Measurements from ENCODE around the gene PEAK3. TPM values are rescaled to one million over a fixed set of nuclear protein-coding genes. Genes with fewer than 3 reads are reported as not detected.

Gene PEAK3
- polyA plus RNA-seq, 1 of the 3 experiments (the other 2 are of a cell fraction) = not detected

- Histone ChIP-seq H3K27ac (ENCODE audit: low read depth in 2 of 2, low read length in 1 of 2) (no peak overlapping the region), H3K9me2 (no peaks in the 10 kb centered on the region), H3K4me1 (ENCODE audit: control insufficient read depth in 1 of 2, insufficient read depth in 2 of 2, low read depth in 1 of 2, low read length in 1 of 2) (peaks cover 0 to 12% of the 10 kb centered on the region in 2 experiments; a peak in 1 of 4 replicates), H3K9ac (no peak overlapping the region), H3K4me2 (no peak overlapping the region), H3K9me3 (no peaks in the 10 kb centered on the region), H3K36me3 (replicated peaks in 1 of 2; ENCODE audit: control insufficient read depth in 1 of 2, insufficient read depth in 2 of 2, low read length in 1 of 2) (no peaks in the 10 kb centered on the region), H3K27me3 (ENCODE audit: insufficient read depth) (peaks cover 30% of the 10 kb centered on the region), H4K20me1 (ENCODE audit: insufficient read depth) (peaks cover 10% of the 10 kb centered on the region; the same call in 1 of the 2 replicates), H3K4me3 (ENCODE audit: low read depth in 2 of 2, low read length in 1 of 2) (no peak overlapping the region), H3F3A (replicated peaks; ENCODE audit: insufficient read depth) (peaks cover 6% of the 10 kb centered on the region), H2AFZ (ENCODE audit: low read depth) (no peak overlapping the region), H3K79me2 (ENCODE audit: insufficient read depth) (no peaks in the 10 kb centered on the region)
- ChIA-PET POLR2A (interaction anchor here (0.7 to 1.0 kb wide), 2 partner anchors 16 to 237 kb away, joined by 3 read pairs; no protein-coding TSS in a partner anchor), CTCF (interaction anchor here (1.9 to 3.2 kb wide), 5 partner anchors 10 to 29 kb away, joined by 5 to 33 read pairs (median 15); no protein-coding TSS in a partner anchor)
- 47% methylated on average over 20 of the region's 20 CpGs for WGBS (ENCODE audit: low lambda C conversion rate)
- no peak for DNase-seq
- no peak for TF ChIP-seq EZH2phosphoT487 (IDR thresholded peaks at IDR 0.05; ENCODE audit: borderline replicate concordance, low read depth)
- no peak for TF ChIP-seq MAX (IDR thresholded peaks at IDR 0.05; ENCODE audit: low read depth)
- no peak for TF ChIP-seq ELF1 (IDR thresholded peaks at IDR 0.05)
- TF ChIP-seq FOXJ3 (CRISPR knock-in tag; IDR thresholded peaks at IDR 0.05) = no peak
- TF ChIP-seq, protein P1, sequence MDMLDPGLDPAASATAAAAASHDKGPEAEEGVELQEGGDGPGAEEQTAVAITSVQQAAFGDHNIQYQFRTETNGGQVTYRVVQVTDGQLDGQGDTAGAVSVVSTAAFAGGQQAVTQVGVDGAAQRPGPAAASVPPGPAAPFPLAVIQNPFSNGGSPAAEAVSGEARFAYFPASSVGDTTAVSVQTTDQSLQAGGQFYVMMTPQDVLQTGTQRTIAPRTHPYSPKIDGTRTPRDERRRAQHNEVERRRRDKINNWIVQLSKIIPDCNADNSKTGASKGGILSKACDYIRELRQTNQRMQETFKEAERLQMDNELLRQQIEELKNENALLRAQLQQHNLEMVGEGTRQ (IDR thresholded peaks at IDR 0.05; ENCODE audit: borderline replicate concordance, low read depth, low read length) = no peak
- TF ChIP-seq MXI1 (IDR thresholded peaks at IDR 0.05; ENCODE audit: low read depth, low read length) = no peak
- TF ChIP-seq USF1 (IDR thresholded peaks at IDR 0.05; ENCODE audit: borderline replicate concordance, low read depth) = no peak
- TF ChIP-seq ZBTB33 (IDR thresholded peaks at IDR 0.05; ENCODE audit: borderline replicate concordance, low read depth) = no peak
- no peak for TF ChIP-seq TEAD4 (IDR thresholded peaks at IDR 0.05; ENCODE audit: borderline replicate concordance, insufficient read depth)
- TF ChIP-seq MEF2A (IDR thresholded peaks at IDR 0.05; ENCODE audit: borderline replicate concordance, low read depth) = no peak
- TF ChIP-seq YY1 (IDR thresholded peaks at IDR 0.05; ENCODE audit: low read depth) = no peak
- TF ChIP-seq FOSL2 (IDR thresholded peaks at IDR 0.05; ENCODE audit: borderline replicate concordance, low read depth) = no peak
Observed at GRCh38 chr19:2286402-2287140, 4.6 kb upstream of the PEAK3 start.

All from SK-N-SH (cell line).